Liver (tissue), 9 donors: ENCODE data around the gene LPAR6. TPM values are rescaled to one million over a fixed set of nuclear protein-coding genes. Genes with fewer than 3 reads are reported as not detected.

Experiments
- DNase-seq: peaks from one replicate; pipeline ENCODE4 v3.0.0-alpha.2; 2017; ENCODE audit warnings: low spot score
- H3K27ac ChIP-seq, 2 donors: one replicate each; pipeline ENCODE4 v1.7.0; 2013; ENCODE audit warnings: inconsistent platforms in 2 of 2, low read length in 2 of 2, control low read depth in 1 of 2, low read depth in 1 of 2, mild to moderate bottlenecking in 1 of 2
- H3K27me3 ChIP-seq, 4 donors: one replicate each; pipeline versions ENCODE4 v1.6.1 to v1.7.0; 2013; ENCODE audit warnings: low read length in 3 of 4, inconsistent platforms in 1 of 4, mild to moderate bottlenecking in 1 of 4, moderate library complexity in 1 of 4; ENCODE audit not compliant: control insufficient read depth in 4 of 4, insufficient read depth in 4 of 4
- H3K36me3 ChIP-seq, 4 donors: one replicate each; pipeline versions ENCODE4 v1.6.1 to v1.7.0; 2013; ENCODE audit warnings: low read length in 3 of 4, mild to moderate bottlenecking in 3 of 4, low read depth in 1 of 4, moderate library complexity in 1 of 4; ENCODE audit not compliant: control insufficient read depth in 4 of 4, insufficient read depth in 3 of 4
- H3K4me1 ChIP-seq, 4 donors: one replicate each; pipeline versions ENCODE4 v1.6.1 to v1.7.0; 2013; ENCODE audit warnings: low read length in 3 of 4, mild to moderate bottlenecking in 3 of 4, moderate library complexity in 1 of 4; ENCODE audit not compliant: control insufficient read depth in 4 of 4, insufficient read depth in 4 of 4
- H3K4me3 ChIP-seq, 3 donors: one replicate each; pipeline versions ENCODE4 v1.6.1 to v1.7.0; 2013; ENCODE audit warnings: low read length in 3 of 3, control low read depth in 1 of 3, low read depth in 1 of 3, mild to moderate bottlenecking in 1 of 3
- H3K9ac ChIP-seq, 2 donors: one replicate each; pipeline ENCODE4 v1.7.0; 2013; ENCODE audit warnings: low read length in 2 of 2, mild to moderate bottlenecking in 2 of 2, moderate library complexity in 2 of 2, control low read depth in 1 of 2, low read depth in 1 of 2
- H3K9me3 ChIP-seq, 4 donors: one replicate each; pipeline versions ENCODE4 v1.6.1 to v1.7.0; 2013; ENCODE audit warnings: low read length in 3 of 4; ENCODE audit not compliant: control insufficient read depth in 4 of 4
- ATF3 ChIP-seq: IDR thresholded peaks from 2 replicates; pipeline ENCODE4 v1.6.1; 2016; ENCODE audit warnings: antibody characterized with exemption
- CTCF ChIP-seq: fragments of 150-350 bp; IDR thresholded peaks from 2 replicates; pipeline ENCODE4 v1.5.1; 2017; ENCODE audit warnings: improper control_type of control experiment, low read depth, low read length; ENCODE audit not compliant: missing input control
- EGR1 ChIP-seq, 2 donors: IDR thresholded peaks; 2 replicates each; pipeline ENCODE4 v1.6.1; 2016 to 2018; ENCODE audit warnings: antibody characterized with exemption in 2 of 2, low read depth in 2 of 2
- FOXA1 ChIP-seq: IDR thresholded peaks from 2 replicates; pipeline ENCODE4 v1.6.1; 2016; ENCODE audit warnings: antibody characterized with exemption
- FOXA2 ChIP-seq: IDR thresholded peaks from 2 replicates; pipeline ENCODE4 v1.6.1; 2016; ENCODE audit warnings: antibody characterized with exemption
- GABPA ChIP-seq, 2 donors: IDR thresholded peaks in 1 of 2; conservative IDR thresholded peaks in 1 of 2; 2 replicates each; pipeline ENCODE4 v1.6.1; 2016; ENCODE audit warnings: antibody characterized with exemption in 2 of 2, mild to moderate bottlenecking in 1 of 2, moderate library complexity in 1 of 2
- HNF4A ChIP-seq, 2 donors: conservative IDR thresholded peaks; 2 replicates each; pipeline ENCODE4 v1.6.1; 2016; ENCODE audit warnings: antibody characterized with exemption in 2 of 2, mild to moderate bottlenecking in 2 of 2
- HNF4G ChIP-seq: IDR thresholded peaks from 2 replicates; pipeline ENCODE4 v1.6.1; 2016; ENCODE audit warnings: antibody characterized with exemption
- MAX ChIP-seq: IDR thresholded peaks from 2 replicates; pipeline ENCODE4 v1.6.1; 2016; ENCODE audit warnings: antibody characterized with exemption
- NR2F2 ChIP-seq: IDR thresholded peaks from 2 replicates; pipeline ENCODE4 v1.6.1; 2016; ENCODE audit warnings: antibody characterized with exemption
- RAD21 ChIP-seq, 2 donors: IDR thresholded peaks; 2 replicates each; pipeline ENCODE4 v1.6.1; 2016; ENCODE audit warnings: antibody characterized with exemption in 2 of 2, mild to moderate bottlenecking in 2 of 2
- RXRA ChIP-seq, 2 donors: IDR thresholded peaks; 2 replicates each; pipeline ENCODE4 v1.6.1; 2017 to 2018; ENCODE audit warnings: antibody characterized with exemption in 2 of 2, mild to moderate bottlenecking in 1 of 2
- SP1 ChIP-seq: IDR thresholded peaks from 2 replicates; pipeline ENCODE4 v1.6.1; 2018; ENCODE audit warnings: antibody characterized with exemption, mild to moderate bottlenecking
- TAF1 ChIP-seq: conservative IDR thresholded peaks from 2 replicates; pipeline ENCODE4 v1.6.1; 2016; ENCODE audit warnings: antibody characterized with exemption, mild to moderate bottlenecking
- YY1 ChIP-seq: IDR thresholded peaks from 2 replicates; pipeline ENCODE4 v1.6.1; 2016; ENCODE audit warnings: antibody characterized with exemption, mild to moderate bottlenecking
- ZBTB33 ChIP-seq: IDR thresholded peaks from 2 replicates; pipeline ENCODE4 v1.6.1; 2016; ENCODE audit warnings: antibody characterized with exemption
- WGBS: extraction: QIAGEN DNeasy Blood & Tissue Kit; methylation state at CpG from one replicate; pipeline ENCODE4 v1.1.7; 2013; 5-methylcytosine and 5-hydroxymethylcytosine counted together
- polyA plus RNA-seq, 2 donors: library from polyadenylated mRNA; stranded (reverse) in 1 of 2; unstranded in 1 of 2; fragments of 200-250 nt in 1 of 2; fragments of >200 nt in 1 of 2; fragmentation: Nextera tagmentation in 1 of 2; extraction: Ambion mirVana in 1 of 2; gene quantifications; one replicate each; pipeline versions ENCODE4 v1.2.1 to v1.2.3, GENCODE V29; 2013 to 2015
- total RNA-seq, 2 donors: library from RNA; depleted of rRNA; stranded (reverse); fragments of >200 nt; gene quantifications; one replicate each; pipeline ENCODE4 v1.2.3, GENCODE V29; 2014
- donor health status: healthy.
- donor health status: healthy.
- donor health status: healthy.
- donor health status: healthy.
- donor health status: healthy.

Gene LPAR6
- total and polyA plus RNA-seq, 4 donors: 5.9 to 12.4 (median 9.5) TPM

GRCh38 chr13:48415516-48415915, 2.6 kb upstream of the LPAR6 start:
- no peak overlapping the region for H3K4me3 ChIP-seq
- H3K9ac ChIP-seq: no peak overlapping the region
- no peak for TF ChIP-seq FOXA2
- TF ChIP-seq ZBTB33: no peak
- TF ChIP-seq SP1: no peak
- no peak for TF ChIP-seq CTCF
- TF ChIP-seq HNF4A (conservative IDR thresholded peaks at IDR 0.05): no peak
- TF ChIP-seq EGR1 (IDR thresholded peaks at IDR 0.05; ENCODE audit: low read depth in 2 of 2): no peak
- TF ChIP-seq NR2F2: no peak
- 91% methylated on average over 2 of the region's 2 CpGs for WGBS
- no peaks in the 10 kb centered on the region for H3K9me3 ChIP-seq
- no peak for DNase-seq
- H3K36me3 ChIP-seq: peaks cover 0 to 3% (median 0%) of the 10 kb centered on the region in 4 donors
- no peaks in the 10 kb centered on the region for H3K27me3 ChIP-seq
- no peaks in the 10 kb centered on the region for H3K4me1 ChIP-seq
- H3K27ac ChIP-seq: no peak overlapping the region

GRCh38 chr13:48414501-48414900, 1.6 kb upstream of the LPAR6 start:
- Histone ChIP-seq H3K4me3 (no peak overlapping the region), H3K36me3 (peaks cover 0 to 3% (median 0%) of the 10 kb centered on the region in 4 donors), H3K9ac (no peak overlapping the region), H3K27me3 (no peaks in the 10 kb centered on the region), H3K9me3 (no peaks in the 10 kb centered on the region), H3K4me1 (no peaks in the 10 kb centered on the region), H3K27ac (no peak overlapping the region)
- TF ChIP-seq ATF3: no peak
- TF ChIP-seq FOXA2: no peak
- TF ChIP-seq EGR1 (IDR thresholded peaks at IDR 0.05; ENCODE audit: low read depth in 2 of 2): no peak
- no peak for TF ChIP-seq FOXA1
- TF ChIP-seq RXRA (IDR thresholded peaks at IDR 0.05): no peak
- no peak for TF ChIP-seq TAF1
- no peak for TF ChIP-seq MAX
- TF ChIP-seq GABPA (IDR thresholded peaks at IDR 0.05 in 1 of 2, conservative IDR thresholded peaks at IDR 0.05 in 1 of 2): no peak
- no peak for DNase-seq

GRCh38 chr13:48411841-48412531, 927 bp downstream of the LPAR6 start:
- Histone ChIP-seq H3K4me3 (peak overlapping the region; percentile 42 to 94 (median 75)), H3K4me1 (no peaks in the 10 kb centered on the region), H3K9me3 (no peaks in the 10 kb centered on the region), H3K9ac (peak overlapping the region; percentile 69 to 81), H3K27me3 (no peaks in the 10 kb centered on the region), H3K36me3 (peaks cover 0 to 2% (median 0%) of the 10 kb centered on the region in 4 donors), H3K27ac (peak overlapping the region; percentile 33 to 45)
- DNase-seq: no peak
- 15% methylated on average over 13 of the region's 13 CpGs for WGBS
- TF ChIP-seq SP1 (no peak), FOXA1 (no peak), MAX (no peak), ATF3 (no peak), RAD21 (IDR thresholded peaks at IDR 0.05) (no peak), YY1 (no peak), CTCF (no peak), RXRA (IDR thresholded peaks at IDR 0.05) (no peak), NR2F2 (no peak), HNF4A (conservative IDR thresholded peaks at IDR 0.05) (no peak), EGR1 (IDR thresholded peaks at IDR 0.05; ENCODE audit: low read depth in 2 of 2) (no peak), FOXA2 (no peak), HNF4G (no peak), TAF1 (no peak), GABPA (IDR thresholded peaks at IDR 0.05 in 1 of 2, conservative IDR thresholded peaks at IDR 0.05 in 1 of 2) (no peak), ZBTB33 (no peak)
